Measurements from ENCODE around the gene SNAP91. TPM values are rescaled to one million over a fixed set of nuclear protein-coding genes. Genes with fewer than 3 reads are reported as not detected.
"Not testable (repeated sequence)": the region's sequence is repeated elsewhere in the genome, so short reads cannot be mapped to it uniquely, and the experiment has no call there.

Gene SNAP91
- total RNA-seq, 1 donor from 2014 or later, result 0.64 TPM

GRCh38 chr6:83558975-83559374, 149.9 kb downstream of the SNAP91 start:
- H3K27ac ChIP-seq, result no peak overlapping the region
- no peak for DNase-seq (ENCODE audit: low spot score in 2 of 2)
- H3K4me1 ChIP-seq, result no peaks in the 10 kb centered on the region
- no peak overlapping the region for H3K4me3 ChIP-seq
- no peaks in the 10 kb centered on the region for H3K36me3 ChIP-seq
- TF ChIP-seq CTCF (IDR thresholded peaks at IDR 0.05), result no peak
- intact Hi-C loops (cut with DNase I), result no loop called here
- peaks cover 0 to 11% of the 10 kb centered on the region in 2 donors for H3K9me3 ChIP-seq
- no peaks in the 10 kb centered on the region for H3K27me3 ChIP-seq

GRCh38 chr6:83556871-83557270, 152.0 kb downstream of the SNAP91 start:
- intact Hi-C loops (cut with DNase I), result no loop called here
- Histone ChIP-seq H3K4me3 (no peak overlapping the region), H3K36me3 (no peaks in the 10 kb centered on the region), H3K9me3 (no peaks in the 10 kb centered on the region), H3K27me3 (no peaks in the 10 kb centered on the region), H3K4me1 (no peaks in the 10 kb centered on the region), H3K27ac (no peak overlapping the region)
- DNase-seq (ENCODE audit: low spot score in 2 of 2), result no peak
- TF ChIP-seq CTCF (IDR thresholded peaks at IDR 0.05), result no peak

DNA sequence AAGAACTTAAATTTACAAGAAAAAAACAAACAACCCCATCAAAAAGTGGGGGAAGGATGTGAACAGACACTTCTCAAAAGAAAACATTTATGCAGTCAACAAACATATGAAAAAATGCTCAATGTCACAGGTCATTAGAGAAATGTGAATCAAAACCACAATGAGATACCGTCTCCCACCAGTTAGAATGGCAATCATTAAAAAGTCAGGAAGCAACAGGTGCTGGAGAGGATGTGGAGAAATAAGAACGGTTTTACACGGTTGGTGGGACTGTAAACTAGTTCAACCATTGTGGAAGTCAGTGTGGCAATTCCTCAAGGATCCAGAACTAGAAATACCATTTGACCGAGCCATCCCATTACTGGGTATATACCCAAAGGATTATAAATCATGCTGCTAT, 157.2 kb downstream of the SNAP91 start:
- H3K36me3 ChIP-seq; H3K27ac ChIP-seq; H3K9me3 ChIP-seq; intact Hi-C loops (cut with DNase I); H3K4me3 ChIP-seq; DNase-seq (ENCODE audit: low spot score in 2 of 2); H3K4me1 ChIP-seq; H3K27me3 ChIP-seq: not testable (repeated sequence)

DNA sequence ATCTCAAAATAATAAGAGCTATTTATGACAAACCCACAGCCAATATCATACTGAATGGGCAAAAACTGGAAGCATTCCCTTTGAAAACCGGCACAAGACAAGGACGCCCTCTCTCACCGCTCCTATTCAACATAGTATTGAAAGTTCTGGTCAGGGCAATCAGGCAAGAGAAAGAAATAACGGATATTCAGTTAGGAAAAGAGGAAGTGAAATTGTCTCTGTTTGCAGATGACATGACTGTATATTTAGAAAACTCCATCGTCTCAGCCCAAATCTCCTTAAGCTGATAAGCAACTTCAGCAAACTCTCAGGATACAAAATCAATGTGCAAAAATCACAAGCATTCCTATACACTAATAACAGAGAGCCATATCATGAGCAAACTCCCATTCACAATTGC, 158.4 kb downstream of the SNAP91 start:
- H3K4me1 ChIP-seq; intact Hi-C loops (cut with DNase I); H3K9me3 ChIP-seq; DNase-seq (ENCODE audit: low spot score in 2 of 2); H3K27ac ChIP-seq; H3K36me3 ChIP-seq; H3K27me3 ChIP-seq; H3K4me3 ChIP-seq: not testable (repeated sequence)

DNA sequence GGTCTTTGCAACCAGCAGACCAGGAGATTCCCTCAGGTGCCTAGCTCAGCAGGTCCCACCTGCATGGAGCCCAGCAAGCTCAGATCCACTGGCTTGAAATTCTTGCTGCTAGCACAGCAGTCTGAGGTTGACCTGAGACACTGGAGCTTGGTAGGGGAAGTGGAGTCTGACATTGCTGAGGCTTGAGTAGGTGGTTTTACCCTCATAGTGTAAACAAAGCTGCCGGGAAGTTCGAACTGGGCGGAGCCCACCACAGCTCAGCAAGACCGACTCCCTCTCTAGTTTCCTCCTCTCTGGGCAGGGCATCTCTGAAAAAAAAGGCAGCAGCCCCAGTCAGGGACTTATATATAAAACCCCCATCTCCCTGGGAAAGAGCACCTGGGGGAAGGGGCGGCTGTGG, 162.3 kb downstream of the SNAP91 start:
- TF ChIP-seq CTCF (IDR thresholded peaks at IDR 0.05), result no peak
- intact Hi-C loops (cut with DNase I), result no loop called here
- H3K27ac ChIP-seq, result no peak overlapping the region
- H3K9me3 ChIP-seq, result peaks cover 0 to 6% of the 10 kb centered on the region in 2 donors
- H3K36me3 ChIP-seq, result no peaks in the 10 kb centered on the region
- no peak overlapping the region for H3K4me3 ChIP-seq
- H3K4me1 ChIP-seq, result no peaks in the 10 kb centered on the region
- H3K27me3 ChIP-seq, result no peaks in the 10 kb centered on the region
- no peak for DNase-seq (ENCODE audit: low spot score in 2 of 2)

DNA sequence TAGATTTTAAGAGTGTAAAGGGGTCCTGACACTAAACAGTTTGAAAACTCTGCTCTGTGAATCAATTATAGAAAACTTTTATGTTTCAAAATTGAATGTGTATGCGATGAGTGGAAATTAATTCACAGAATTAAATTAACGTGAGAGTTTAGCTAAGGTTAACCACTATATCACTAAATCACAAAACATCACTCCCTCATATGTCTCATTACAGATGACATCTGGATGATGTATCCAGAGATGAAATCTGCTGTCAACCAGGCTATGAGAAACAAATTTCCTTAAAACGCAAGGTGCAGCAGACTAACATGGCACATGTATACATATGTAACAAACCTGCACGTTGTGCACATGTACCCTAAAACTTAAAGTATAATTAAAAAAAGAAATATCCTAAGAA, 169.2 kb downstream of the SNAP91 start:
- no peaks in the 10 kb centered on the region for H3K27me3 ChIP-seq
- H3K9me3 ChIP-seq, result no peaks in the 10 kb centered on the region
- TF ChIP-seq CTCF (IDR thresholded peaks at IDR 0.05), result no peak
- intact Hi-C loops (cut with DNase I), result no loop called here
- DNase-seq (ENCODE audit: low spot score in 2 of 2), result no peak
- no peak overlapping the region for H3K27ac ChIP-seq
- no peaks in the 10 kb centered on the region for H3K36me3 ChIP-seq
- H3K4me1 ChIP-seq, result peaks cover 0 to 8% of the 10 kb centered on the region in 2 donors
- H3K4me3 ChIP-seq, result no peak overlapping the region
